NCI-H2107 (cell line): Measurements from ENCODE around the gene SLC15A5.

Experiments
- DNase-seq: peaks from one replicate; lab custom pipeline; 2025; lab: John Stamatoyannopoulos, UW

SLC15A5 gene, protein sequence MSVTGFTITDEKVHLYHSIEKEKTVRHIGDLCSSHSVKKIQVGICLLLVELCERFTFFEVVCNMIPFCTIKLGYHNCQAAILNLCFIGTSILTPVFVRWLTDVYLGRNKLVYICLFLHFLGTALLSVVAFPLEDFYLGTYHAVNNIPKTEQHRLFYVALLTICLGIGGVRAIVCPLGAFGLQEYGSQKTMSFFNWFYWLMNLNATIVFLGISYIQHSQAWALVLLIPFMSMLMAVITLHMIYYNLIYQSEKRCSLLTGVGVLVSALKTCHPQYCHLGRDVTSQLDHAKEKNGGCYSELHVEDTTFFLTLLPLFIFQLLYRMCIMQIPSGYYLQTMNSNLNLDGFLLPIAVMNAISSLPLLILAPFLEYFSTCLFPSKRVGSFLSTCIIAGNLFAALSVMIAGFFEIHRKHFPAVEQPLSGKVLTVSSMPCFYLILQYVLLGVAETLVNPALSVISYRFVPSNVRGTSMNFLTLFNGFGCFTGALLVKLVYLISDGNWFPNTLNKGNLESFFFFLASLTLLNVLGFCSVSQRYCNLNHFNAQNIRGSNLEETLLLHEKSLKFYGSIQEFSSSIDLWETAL

DNA sequence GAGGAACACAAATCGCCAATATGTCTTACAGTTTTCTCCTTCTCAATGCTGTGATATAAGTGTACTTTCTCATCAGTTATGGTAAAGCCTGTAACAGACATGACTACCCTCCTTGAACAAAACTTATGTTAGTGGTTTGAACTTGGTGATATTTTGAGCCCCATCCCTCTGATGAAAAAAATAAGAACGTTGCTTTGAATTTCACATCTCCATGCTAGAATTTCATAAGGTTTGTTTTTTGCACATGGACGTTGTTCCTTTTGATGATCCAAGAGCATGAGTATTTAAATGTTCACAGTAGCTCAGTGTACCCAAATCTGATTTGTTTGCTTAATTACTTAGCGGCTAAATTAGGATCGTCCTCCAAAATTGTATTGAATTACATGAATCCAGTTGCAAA, at the start of gene SLC15A5:
Gene SLC15A5, minus strand, starts transcription at position 101 of the 400 bp plus-strand sequence. Its CDS starts 0 bp downstream, at position 101.
- DNase-seq, result no peak

DNA sequence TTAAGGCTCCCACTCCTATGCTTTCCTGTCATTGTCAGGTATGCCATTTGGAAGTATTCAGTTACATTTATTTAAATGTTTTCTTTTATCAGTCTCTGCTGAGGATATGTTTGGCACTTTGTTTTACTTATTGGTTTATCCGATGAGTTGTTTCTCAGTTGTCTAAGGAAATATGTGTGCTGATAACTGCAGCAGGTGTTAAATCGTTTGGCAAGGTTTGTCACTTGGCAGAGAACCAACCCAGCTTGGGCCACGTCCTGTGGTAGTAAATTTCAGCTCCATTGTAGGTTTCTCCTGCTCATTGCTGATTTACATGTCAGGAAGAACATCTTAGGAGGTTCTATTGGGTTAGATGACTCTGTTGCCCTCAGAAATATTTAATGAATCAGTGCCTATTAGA, 47.9 kb upstream of the SLC15A5 start:
- peak; percentile 58 for DNase-seq

DNA sequence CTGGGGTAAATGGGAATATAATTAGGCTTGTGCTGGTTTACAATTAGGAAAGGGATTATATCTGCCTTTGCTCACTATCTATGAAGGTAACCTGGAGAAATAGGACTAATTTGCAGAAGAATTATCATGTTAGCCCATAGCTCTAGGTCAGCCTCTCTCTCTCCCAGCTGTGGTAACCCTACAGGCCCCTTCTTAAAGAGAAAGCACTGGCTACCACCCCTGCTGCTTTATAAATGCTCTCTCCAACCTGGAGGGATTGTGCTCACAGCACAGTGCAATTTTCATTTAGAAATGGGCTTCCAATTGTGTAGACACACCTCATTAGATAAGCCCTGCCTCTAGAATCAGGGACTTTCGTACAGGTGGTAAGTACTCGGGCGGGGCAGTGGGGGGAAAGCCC, 47.3 kb upstream of the SLC15A5 start:
- DNase-seq, result no peak

DNA sequence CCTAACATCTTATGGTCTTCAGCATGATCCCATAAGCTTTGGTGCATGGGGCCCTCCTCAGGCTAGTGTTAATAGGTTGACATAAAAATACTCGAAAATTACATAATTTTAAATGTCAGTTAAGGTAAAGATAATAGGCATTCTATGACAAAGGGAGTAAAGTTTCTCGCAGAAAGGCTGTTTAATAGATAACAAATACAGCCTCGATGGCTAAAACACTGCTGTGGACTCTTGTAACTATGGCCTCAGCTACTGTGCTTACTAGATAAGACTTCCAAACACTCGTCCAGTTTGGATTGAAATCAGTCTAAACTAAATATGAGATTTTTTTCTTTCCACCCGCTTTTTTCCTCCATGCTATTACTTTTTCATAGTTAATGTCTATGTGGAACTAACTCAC, 46.8 kb upstream of the SLC15A5 start:
- no peak for DNase-seq

DNA sequence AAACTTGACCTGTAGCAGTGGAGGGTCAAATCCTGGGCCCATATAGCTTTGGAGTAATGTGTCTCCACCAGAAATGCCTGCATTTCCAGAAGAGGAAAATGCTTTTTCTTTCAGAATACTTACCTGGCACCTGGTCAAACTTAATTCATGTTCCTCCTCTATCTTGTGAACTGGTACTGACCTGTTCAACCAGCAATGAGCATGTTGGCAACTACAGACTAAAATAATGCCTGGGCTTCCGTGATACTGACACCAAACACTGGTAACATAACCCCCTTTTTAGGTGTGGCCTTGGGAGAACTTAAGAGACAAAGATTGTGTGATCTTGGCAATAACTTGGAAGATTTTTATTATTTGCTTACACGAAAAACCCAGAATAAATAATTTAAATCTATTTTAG, 46.2 kb upstream of the SLC15A5 start:
- DNase-seq, result no peak

DNA sequence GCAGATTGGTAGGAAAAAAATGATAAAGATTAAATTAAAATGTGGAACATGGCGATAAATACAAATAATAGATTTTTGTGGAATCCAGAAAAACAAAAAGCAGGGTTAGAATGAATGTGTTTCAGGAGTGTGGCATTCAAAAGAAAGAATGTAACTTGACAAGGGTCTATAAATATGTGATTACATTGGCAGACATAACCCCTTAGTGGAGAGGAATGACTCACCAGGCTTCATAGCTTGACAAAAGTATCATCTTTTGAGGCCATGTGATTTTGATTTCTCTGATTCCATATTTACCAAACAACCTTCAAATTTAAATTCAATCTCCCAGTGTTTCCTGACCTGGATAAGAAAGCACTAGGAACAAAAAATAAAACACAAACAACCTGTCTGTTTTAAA, 45.5 kb upstream of the SLC15A5 start:
- no peak for DNase-seq

DNA sequence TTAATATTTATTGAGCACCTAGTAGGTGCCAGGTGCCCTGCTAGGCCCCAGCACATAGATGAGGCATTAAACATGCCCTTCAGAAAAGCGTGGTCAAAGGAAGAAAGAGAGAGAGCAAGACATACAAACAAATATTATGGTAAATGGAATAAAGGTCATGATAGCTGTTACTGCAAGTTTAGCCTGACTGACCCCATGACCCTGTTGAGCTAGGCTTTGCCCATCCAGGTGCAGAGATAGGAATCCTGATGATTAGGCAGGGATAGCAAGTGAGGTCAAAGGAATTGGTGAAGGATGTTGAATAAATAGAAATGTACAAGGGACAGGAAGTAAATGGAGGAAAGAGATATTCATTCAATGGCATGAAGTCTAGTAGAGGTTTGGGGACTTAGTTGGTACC, 33.4 kb upstream of the SLC15A5 start:
- no peak for DNase-seq

DNA sequence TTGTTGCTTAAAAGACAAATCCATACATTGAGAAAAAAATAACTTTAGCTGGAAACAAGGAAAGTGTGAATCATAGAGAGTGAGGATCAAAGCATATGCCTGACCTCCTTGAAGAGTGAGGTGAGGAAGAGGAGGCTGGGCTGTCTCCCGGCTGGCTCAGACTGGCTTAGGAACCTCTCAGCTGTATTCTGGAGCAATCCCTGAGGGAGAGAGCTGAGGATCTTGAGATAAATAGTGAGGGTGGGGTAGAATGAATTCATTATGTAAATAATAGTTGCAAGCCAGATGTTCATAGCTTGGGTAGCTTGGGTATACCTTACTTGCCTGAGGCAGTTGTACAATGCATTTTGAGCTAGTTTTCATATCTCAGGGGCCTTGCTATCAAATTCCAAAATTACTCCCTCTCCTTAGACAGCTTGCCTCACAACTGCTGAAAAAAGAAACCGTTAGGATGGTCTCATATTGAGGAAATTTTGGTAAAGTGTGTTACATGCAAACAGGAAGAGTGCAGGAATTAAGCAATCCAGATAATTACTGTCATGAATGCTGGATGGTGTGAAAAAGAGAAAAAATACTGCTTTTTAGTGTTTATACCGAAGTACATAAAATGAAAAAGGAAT, 30.5 kb upstream of the SLC15A5 start:
- no peak for DNase-seq

DNA sequence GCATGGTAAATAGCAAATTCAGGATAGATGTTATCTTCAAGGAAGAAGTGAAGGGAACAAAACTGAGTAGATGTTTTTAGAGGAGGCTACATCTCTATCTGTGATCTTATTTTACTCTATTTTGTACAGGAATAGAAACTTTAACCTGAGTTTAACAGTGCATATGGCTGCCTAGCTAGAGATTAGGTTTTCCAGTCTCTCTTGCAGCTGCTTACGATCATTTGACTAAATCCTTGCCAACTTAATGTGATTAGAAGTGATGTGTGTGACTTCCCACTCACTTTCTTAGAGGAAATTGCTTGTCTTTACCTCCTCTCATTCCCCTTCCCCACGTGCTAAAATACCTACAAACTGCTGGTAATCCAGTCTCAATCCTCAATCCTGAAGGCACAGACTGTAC, 26.5 kb upstream of the SLC15A5 start:
- DNase-seq, result no peak

DNA sequence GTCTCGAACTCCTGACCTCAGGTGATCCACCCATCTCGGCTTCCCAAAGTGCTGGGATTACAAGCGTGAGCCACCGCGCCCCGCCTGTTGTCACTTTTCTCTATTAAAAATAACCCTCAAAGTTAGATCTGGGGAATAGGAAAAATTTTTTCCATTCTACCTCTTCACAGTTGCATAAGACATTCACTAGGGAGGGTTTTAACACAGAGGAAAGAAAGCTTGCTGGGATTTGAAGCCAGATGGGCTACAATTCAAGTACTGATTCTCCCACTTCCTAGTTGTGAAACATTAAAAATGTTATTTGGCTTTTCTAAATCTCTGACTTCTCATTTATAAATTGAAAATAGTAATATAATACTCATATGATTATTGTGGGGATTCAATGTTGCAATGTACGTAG, 23.3 kb upstream of the SLC15A5 start:
- no peak for DNase-seq

DNA sequence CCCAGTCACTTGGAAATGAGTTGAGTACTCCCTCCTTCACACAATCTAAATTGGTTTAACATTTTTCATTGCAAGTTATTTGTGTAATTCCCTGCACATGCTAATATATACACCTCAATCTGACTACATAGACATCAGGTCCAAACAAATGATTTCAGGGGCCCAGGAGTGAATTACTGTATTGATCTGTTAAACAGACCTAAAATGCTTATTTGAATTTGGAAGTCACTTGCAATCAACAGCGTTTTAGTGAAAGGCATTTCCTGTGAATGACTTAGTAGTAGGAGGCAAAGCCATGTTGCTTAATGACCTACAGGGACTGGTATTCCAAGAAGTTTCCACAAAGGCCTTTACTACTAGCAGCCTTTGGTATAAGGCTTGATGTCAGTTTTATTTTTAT, 22.6 kb upstream of the SLC15A5 start:
- DNase-seq, result no peak

DNA sequence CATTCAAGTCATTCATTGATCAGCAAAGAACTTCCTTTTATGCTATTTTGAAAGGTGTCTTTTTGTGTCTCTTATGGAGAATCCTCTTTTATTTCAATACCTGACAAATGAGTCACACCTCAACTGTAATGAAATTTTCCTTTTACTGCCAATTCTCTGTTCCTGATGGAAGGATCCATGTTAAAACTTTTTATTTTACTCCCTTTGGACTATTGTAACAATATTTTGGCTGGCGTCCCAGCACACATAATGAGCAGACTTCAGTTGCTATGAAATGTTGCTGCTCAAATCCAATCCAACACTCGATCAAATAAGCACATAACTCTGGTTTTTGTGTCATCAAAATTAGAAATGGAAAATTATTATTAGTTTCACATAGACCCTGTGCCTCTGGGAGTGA, 21.9 kb upstream of the SLC15A5 start:
- no peak for DNase-seq

DNA sequence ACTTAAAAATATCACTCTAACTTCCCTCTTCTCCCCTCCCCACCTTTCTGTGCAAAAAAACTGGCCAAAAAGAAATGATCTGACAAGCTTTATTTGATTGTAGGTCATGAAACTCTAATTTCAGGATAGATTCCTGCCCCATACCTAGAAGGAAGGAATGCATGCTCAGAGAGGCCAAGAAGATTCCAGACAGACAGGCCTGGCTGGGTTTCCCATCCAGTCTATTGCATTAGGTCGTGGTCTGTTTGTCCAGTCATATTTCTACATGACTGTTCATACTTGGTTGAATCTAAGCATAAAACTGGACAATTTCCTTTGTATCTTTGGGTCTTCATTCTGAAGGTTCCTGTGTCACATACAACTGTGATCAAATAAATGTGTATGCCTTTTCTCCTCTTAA, 20.0 kb upstream of the SLC15A5 start:
- DNase-seq, result no peak

DNA sequence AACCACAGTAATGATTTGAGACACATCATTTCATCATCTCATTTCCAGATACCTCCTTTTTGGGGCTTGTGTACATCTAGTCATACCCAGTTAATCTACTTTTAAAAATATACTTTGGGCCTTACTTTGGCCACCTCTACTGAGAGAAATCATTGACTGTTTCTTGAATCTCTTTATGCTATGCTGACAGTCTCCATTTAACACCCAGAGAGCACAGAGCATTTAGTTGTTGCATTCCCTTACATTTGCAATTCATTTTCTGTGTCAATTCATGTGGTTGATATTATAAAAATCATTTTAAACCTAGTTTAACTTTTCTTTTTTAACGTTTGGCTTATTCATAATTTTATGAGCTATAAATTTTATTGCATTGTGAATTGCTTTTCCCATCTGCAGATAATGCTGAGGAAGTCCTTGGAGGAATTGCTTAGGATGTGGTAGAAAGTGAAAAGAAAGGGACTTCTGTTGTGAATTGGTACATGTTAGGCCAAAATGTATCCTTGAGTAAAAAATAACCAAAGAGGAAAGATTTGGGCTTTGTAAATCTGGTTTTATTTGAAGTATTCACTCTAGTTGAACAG, 17.0 kb upstream of the SLC15A5 start:
- DNase-seq, result no peak

DNA sequence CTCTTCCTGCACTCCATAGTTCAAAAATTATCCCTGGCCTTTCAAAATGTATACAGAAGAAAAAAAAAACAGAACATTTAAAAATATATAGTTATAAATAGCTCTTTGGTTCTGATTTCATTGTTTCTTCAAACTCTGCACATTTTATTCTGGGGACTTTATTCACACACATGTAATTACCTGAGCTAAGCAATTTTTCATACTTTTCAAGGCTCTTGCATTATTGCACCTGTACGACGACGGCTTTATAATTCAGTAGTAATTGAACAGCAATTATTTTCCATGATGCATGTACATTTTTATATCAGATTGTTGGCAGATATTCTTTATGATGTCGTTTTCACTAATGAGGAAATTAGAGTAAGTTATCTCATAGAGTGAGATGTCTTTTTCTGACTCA, 13.5 kb upstream of the SLC15A5 start:
- DNase-seq, result no peak

DNA sequence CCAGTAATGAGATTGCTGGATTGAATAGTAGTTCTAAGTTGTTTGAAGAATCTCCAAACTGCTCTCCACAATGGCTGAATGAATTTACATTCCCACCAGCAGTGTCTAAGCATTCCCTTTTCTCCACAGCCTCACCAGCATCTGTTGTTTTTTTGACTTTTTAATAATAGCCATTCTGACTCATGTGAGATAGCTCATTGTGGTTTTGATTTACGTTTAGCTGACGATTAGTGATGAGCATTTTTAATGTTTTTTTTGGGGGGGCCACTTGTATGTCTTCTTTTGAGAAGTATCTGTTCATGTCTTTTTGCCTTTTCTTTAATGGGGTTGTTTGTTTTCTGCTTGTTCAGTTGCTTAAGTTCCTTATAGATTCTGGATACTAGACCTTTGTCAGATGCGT, 8.1 kb upstream of the SLC15A5 start:
- DNase-seq, result no peak

DNA sequence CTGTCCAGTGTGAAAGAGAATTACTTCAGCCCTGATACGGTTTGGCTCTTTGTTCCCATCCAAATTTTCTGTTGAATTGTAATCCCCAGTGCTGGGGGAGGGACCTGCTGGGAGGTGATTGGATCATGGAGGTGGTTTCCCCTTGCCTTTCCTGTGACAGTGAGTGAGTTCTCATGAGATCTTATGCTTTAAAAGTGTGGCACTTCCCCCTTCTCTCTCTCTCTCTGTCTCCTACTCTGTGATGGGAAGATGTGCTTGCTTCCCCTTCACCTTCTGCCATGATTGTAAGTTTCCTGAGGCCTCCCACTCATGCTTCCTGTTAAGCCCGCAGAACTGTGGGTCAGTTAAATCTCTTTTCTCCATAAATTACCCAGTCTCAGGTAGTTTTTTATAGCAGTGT, 5.5 kb upstream of the SLC15A5 start:
- no peak for DNase-seq

DNA sequence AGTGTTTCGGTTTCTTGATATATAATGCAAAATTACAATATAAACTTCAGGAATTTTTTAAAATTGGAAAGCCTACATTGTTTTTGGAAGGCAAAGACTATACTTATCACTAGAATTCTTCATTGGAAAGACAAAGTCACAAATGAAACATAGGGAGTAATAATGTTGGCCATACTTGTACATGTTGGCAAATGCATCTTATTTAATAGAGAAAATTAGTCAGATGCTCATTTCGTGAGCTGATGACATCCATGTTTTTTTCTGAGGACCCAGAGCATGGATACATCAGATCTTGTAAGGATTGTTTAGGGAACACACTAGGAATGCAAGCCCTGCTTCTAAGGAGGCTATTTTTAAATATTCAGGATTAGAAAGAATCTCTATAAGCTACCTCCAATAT, 4.6 kb upstream of the SLC15A5 start:
- no peak for DNase-seq

DNA sequence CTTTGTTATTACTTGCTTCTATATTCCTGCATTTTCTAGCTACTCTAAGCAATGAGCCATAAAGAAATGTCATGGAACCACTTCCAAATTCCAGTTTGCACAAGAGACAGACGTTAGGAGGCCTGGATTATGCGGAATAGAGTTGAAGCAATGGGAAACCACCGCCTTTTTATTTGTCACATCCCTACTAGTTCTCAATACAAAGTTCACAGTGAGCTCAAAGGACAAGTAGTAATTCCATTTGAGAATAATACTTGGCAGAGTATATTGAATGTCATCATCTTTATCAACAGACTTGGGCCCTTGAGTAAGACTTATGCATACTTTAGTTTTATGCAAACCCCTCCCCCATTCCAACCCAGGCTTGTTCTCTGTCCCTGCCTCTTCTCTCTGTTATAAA, 3.7 kb upstream of the SLC15A5 start:
- DNase-seq, result no peak

DNA sequence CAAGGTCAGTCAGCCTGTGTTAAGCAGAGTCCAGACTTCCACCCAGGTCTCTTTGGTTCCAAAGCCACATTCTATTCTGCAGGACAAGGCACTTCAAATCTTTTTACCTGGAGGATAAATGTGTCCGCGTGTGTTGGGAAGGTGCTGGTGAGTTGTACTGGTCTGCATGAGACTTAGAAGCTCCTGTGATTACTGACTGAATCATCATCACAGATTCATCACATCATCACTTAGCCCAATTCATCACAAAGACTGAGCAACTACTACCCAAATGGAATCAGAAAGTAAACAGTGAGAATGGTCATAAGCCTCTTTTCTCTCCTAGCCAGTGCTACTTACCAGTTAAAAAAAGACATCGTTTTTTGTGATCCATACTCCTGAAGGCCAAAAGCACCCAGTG, 5.3 kb downstream of the SLC15A5 start:
- no peak for DNase-seq

DNA sequence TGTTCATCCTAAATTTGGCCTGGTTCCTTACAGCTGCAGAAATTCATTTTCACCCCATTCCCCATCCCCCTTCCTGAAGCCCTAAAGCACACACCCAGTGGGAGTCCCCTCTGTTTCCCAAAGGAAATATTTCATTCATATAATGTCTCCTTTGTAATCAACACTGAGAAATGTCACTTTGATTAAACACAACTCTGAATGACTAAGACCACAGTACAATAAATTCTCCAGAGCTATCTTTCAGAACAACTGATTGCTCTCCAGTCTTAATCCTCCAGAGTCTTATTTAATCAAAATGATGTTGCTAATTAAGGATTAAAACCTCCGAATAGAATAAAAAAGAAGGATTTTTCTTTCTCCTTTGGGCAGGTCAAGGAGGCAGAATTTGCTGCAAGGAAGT, 6.4 kb downstream of the SLC15A5 start:
- no peak for DNase-seq

DNA sequence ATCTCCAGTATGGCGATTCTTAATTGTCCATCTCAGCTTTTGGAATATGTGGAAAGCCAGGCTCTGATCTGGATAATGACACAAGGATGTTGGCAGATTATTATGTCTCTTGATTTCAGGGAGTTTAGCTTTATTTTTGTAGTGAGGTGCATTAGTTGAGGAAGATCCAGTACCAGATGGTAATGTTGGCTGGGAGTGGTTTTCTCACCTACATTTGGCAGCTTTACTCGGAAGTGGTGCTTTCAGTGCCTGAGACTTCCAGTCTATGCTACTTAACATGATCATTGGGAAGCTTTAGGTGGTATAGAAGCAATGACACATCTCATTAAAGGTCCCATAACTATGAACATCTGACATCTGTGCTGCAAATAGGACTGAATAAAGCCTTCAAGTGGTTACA, 7.5 kb downstream of the SLC15A5 start:
- no peak for DNase-seq

DNA sequence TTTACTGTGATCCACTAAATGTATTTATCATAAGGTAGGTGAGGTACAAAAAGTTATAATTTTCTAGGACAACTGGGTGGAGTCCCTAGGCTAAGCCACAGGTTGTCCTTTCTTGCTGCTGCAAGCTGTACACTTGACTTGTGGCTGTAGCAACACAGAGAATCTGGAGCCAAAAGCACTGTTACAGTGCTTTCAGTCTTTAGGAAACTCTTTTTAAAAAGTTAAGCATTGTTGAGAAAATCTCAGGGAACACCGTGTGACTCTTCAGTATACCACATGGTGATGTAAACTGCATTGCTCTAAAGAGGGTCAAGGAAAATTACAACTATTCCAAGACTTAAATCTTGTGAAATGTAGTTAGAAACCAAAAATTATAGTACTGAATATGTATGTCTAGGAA, 11.4 kb downstream of the SLC15A5 start:
- DNase-seq, result no peak
